NCI-H748 (cell line): Measurements from ENCODE around the gene FASTK.
"Not testable (repeated sequence)": the region's sequence is repeated elsewhere in the genome, so short reads cannot be mapped to it uniquely, and the experiment has no call there.

Source experiments
- DNase-seq: peaks from one replicate; lab custom pipeline; 2025; ENCODE audit not compliant: unreplicated experiment; lab: John Stamatoyannopoulos, UW

Gene FASTK

GRCh38 chr7:151032936-151033863 lies 47.4 kb downstream of the FASTK start:
- DNase-seq = no peak

- DNase-seq = no peak
These were observed 49.6 kb downstream of the FASTK start for GRCh38 chr7:151031011-151031410.

- DNase-seq = no peak
These were observed 51.6 kb downstream of the FASTK start for GRCh38 chr7:151028948-151029501.

GRCh38 chr7:151028131-151028947 lies 52.3 kb downstream of the FASTK start, which contains the start of gene ABCB8:
Gene ABCB8 (plus strand): TSS chr7:151028450. CDS start chr7:151028516, 66 bp downstream.
- peak; percentile 99 for DNase-seq

- DNase-seq = not testable (repeated sequence)
These were observed 52.9 kb downstream of the FASTK start for GRCh38 chr7:151027728-151028130.

DNA sequence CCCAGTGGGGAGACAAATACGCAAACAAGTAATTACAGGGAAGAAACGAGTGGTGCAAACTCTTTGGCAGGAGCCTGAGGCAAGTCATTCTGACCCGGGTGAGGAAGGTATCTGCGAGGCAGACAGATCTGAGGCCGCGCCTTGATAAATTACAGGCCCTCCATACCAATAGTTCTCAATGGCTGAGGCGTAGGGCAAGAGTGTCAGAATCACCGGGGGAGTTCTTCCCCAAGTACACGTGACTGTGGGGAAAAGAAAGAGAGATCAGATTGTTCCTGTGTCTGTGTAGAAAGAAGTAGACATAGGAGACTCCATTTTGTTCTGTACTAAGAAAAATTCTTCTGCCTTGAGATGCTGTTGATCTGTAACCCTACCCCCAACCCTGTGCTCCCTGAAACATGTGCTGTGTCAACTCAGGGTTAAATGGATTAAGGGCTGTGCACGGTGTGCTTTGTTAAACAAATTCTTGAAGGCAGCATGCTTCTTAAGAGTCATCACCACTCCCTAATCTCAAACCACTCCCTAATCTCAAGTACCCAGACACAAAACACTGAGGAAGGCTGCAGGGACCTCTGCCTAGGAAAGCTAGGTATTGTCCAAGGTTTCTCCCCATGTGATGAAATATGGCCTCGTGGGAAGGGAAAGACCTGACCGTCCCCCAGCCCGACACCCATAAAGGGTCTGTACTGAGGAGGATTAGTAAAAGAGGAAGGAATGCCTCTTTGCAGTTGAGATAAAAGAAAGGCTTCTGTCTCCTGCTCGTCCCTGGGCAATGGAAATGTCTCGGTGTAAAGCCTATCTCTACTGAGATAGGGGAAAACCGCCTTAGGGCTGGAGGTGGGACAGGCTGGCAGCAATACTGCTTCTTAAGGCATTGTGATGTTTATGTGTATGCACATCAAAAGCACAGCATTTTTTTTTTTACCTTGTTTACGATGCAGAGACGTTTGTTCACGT lies 53.6 kb downstream of the FASTK start:
- DNase-seq = not testable (repeated sequence)
